ENCODE data around the gene ERVMER34-1.

The ERVMER34-1 gene

DNA sequence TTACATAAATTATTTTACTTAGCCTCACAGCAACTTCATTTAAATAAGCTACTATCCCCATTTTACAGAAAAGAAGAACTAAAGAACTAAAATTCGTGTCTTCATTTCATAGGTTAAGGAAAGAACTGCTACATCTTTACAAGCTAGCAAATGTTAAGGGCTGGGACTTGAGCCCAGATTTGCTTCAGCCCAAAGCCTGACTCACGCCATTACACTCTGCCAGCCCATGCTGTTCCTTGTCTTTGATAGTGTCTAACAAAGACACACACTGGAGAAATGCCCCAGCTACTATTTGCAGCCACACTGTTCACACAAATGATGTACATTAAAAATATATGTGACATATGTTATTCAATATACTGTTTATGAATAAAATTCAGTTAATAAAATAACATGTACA, 29.0 kb upstream of the ERVMER34-1 start:
- H3K27ac ChIP-seq, result no peak overlapping the region
- H2AFZ ChIP-seq (ENCODE audit: low read depth), result no peak overlapping the region
- no peak overlapping the region for H3K4me3 ChIP-seq (IDR thresholded peaks at IDR 0.05; ENCODE audit: insufficient read depth, low read depth, low read length)
- no peaks in the 10 kb centered on the region for H3K36me3 ChIP-seq (ENCODE audit: insufficient read depth)
- H3K4me1 ChIP-seq (ENCODE audit: low read depth, poor library complexity, severe bottlenecking), result no peaks in the 10 kb centered on the region
- H3K9ac ChIP-seq, result no peak overlapping the region
- H3K27me3 ChIP-seq (ENCODE audit: insufficient read depth, low read depth), result no peaks in the 10 kb centered on the region
- no peaks in the 10 kb centered on the region for H4K20me1 ChIP-seq (ENCODE audit: insufficient read depth)
- H3K4me2 ChIP-seq, result no peak overlapping the region
- H3K79me2 ChIP-seq (ENCODE audit: insufficient read depth, low read depth), result no peaks in the 10 kb centered on the region
- TF ChIP-seq, protein P1, sequence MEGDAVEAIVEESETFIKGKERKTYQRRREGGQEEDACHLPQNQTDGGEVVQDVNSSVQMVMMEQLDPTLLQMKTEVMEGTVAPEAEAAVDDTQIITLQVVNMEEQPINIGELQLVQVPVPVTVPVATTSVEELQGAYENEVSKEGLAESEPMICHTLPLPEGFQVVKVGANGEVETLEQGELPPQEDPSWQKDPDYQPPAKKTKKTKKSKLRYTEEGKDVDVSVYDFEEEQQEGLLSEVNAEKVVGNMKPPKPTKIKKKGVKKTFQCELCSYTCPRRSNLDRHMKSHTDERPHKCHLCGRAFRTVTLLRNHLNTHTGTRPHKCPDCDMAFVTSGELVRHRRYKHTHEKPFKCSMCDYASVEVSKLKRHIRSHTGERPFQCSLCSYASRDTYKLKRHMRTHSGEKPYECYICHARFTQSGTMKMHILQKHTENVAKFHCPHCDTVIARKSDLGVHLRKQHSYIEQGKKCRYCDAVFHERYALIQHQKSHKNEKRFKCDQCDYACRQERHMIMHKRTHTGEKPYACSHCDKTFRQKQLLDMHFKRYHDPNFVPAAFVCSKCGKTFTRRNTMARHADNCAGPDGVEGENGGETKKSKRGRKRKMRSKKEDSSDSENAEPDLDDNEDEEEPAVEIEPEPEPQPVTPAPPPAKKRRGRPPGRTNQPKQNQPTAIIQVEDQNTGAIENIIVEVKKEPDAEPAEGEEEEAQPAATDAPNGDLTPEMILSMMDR (conservative IDR thresholded peaks at IDR 0.05; ENCODE audit: low read depth, low read length), result no peak

DNA sequence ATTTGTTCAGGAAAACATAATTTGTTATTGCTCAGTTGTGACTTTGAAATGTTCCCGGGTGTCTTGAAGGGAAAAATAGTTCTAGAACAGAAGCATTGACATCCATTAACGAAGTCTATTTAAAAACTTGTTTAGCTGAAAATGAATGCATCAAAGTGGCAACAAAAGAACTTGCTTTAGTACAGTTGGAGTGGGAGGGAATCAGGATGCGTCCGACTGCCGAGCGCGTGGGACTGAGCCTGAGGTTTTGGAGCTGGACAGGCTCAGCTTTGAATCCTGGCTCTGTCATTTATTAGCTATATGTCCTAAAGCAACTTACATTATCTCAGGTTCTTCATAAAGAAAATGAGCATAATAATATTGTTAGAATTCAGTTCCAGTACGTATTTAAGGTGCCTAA, 9.0 kb upstream of the ERVMER34-1 start:
- Histone ChIP-seq H3K36me3 (ENCODE audit: insufficient read depth) (no peaks in the 10 kb centered on the region), H3K79me2 (ENCODE audit: insufficient read depth, low read depth) (no peaks in the 10 kb centered on the region), H3K9ac (no peak overlapping the region), H3K27me3 (ENCODE audit: insufficient read depth, low read depth) (no peaks in the 10 kb centered on the region), H3K4me3 (IDR thresholded peaks at IDR 0.05; ENCODE audit: insufficient read depth, low read depth, low read length) (no peak overlapping the region), H2AFZ (ENCODE audit: low read depth) (no peak overlapping the region), H3K27ac (no peak overlapping the region), H3K4me1 (ENCODE audit: low read depth, poor library complexity, severe bottlenecking) (no peaks in the 10 kb centered on the region), H3K4me2 (no peak overlapping the region), H4K20me1 (ENCODE audit: insufficient read depth) (no peaks in the 10 kb centered on the region)
- TF ChIP-seq, protein P1 (conservative IDR thresholded peaks at IDR 0.05; ENCODE audit: low read depth, low read length), result no peak

DNA sequence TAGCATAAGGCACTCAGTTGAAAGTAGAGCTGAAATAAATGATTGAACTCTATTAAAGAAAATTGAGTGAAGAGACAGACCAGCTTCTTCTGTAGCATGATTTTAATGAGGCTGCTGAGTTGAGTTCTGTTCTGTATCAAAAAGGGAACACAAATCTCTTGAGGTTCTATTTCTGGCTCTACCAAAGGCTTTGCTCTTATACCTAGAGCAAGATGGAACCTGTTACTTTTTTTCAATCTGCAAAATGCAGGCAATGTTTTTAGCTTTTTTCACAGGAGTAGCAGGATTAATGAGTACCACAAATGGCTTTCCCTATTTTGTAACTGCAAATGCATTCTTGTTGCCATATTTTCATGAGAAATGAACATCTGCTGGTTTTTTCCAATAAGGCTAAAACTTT, 4.2 kb upstream of the ERVMER34-1 start:
- Histone ChIP-seq H3K27ac (no peak overlapping the region), H3K4me2 (no peak overlapping the region), H3K4me1 (ENCODE audit: low read depth, poor library complexity, severe bottlenecking) (no peaks in the 10 kb centered on the region), H2AFZ (ENCODE audit: low read depth) (no peak overlapping the region), H3K9ac (no peak overlapping the region), H3K79me2 (ENCODE audit: insufficient read depth, low read depth) (no peaks in the 10 kb centered on the region), H3K27me3 (ENCODE audit: insufficient read depth, low read depth) (no peaks in the 10 kb centered on the region), H4K20me1 (ENCODE audit: insufficient read depth) (no peaks in the 10 kb centered on the region), H3K4me3 (IDR thresholded peaks at IDR 0.05; ENCODE audit: insufficient read depth, low read depth, low read length) (no peak overlapping the region), H3K36me3 (ENCODE audit: insufficient read depth) (no peaks in the 10 kb centered on the region)
- TF ChIP-seq, protein P1 (conservative IDR thresholded peaks at IDR 0.05; ENCODE audit: low read depth, low read length), result no peak

DNA sequence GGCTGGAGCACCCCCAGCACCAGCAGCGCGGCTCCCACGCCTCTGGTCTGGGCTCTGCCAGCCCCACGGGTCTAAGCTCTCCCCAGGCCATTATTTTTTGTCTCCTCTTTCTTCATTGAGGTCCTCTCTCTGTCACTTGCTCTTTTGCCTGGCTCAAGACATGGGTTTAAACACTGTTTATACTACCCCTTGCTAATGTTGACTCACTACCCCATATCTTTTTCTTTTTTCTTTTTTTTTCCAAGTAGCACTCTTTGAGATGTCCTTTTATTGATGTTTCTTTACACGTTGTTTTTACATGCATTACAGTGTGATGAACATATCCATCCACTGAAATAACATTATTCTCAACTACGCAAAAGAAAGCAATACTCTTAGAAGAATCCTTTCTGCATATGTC, 1.7 kb upstream of the ERVMER34-1 start:
- H3K4me2 ChIP-seq, result no peak overlapping the region
- H3K9ac ChIP-seq, result no peak overlapping the region
- no peaks in the 10 kb centered on the region for H4K20me1 ChIP-seq (ENCODE audit: insufficient read depth)
- no peak overlapping the region for H3K27ac ChIP-seq
- TF ChIP-seq, protein P1 (conservative IDR thresholded peaks at IDR 0.05; ENCODE audit: low read depth, low read length), result no peak
- H2AFZ ChIP-seq (ENCODE audit: low read depth), result no peak overlapping the region
- H3K79me2 ChIP-seq (ENCODE audit: insufficient read depth, low read depth), result no peaks in the 10 kb centered on the region
- peaks cover 15% of the 10 kb centered on the region for H3K4me1 ChIP-seq (ENCODE audit: low read depth, poor library complexity, severe bottlenecking)
- no peaks in the 10 kb centered on the region for H3K36me3 ChIP-seq (ENCODE audit: insufficient read depth)
- no peak overlapping the region for H3K4me3 ChIP-seq (IDR thresholded peaks at IDR 0.05; ENCODE audit: insufficient read depth, low read depth, low read length)
- no peaks in the 10 kb centered on the region for H3K27me3 ChIP-seq (ENCODE audit: insufficient read depth, low read depth)

Measured in KMS-11 (cell line).